Uterus (tissue), 4 donors: ENCODE measurements around the gene DCAF7. TPM values are rescaled to one million over a fixed set of nuclear protein-coding genes. Genes with fewer than 3 reads are reported as not detected.

Source experiments
- DNase-seq, 2 donors: peaks; one replicate each; pipeline ENCODE4 v3.0.0-alpha.2; 2019 to 2020
- H3K27ac ChIP-seq, 2 donors: fragments of 200-600 bp; sonication (generic); 1 replicate in 1 of 2; 2 replicates in 1 of 2; pipeline ENCODE4 v1.5.1; 2016 to 2018
- H3K27me3 ChIP-seq, 2 donors: fragments of 200-600 bp; sonication (generic); one replicate each; pipeline ENCODE4 v1.5.1; 2018 to 2019; ENCODE audit warnings: control low read depth in 1 of 2
- H3K36me3 ChIP-seq, 2 donors: fragments of 200-600 bp; sonication (generic); one replicate each; pipeline ENCODE4 v1.5.1; 2019; ENCODE audit warnings: control low read depth in 1 of 2
- H3K4me1 ChIP-seq, 2 donors: fragments of 200-600 bp; sonication (generic); one replicate each; pipeline ENCODE4 v1.5.1; 2018 to 2019; ENCODE audit warnings: control low read depth in 1 of 2
- H3K4me3 ChIP-seq, 2 donors: fragments of 200-600 bp; sonication (generic); 1 replicate in 1 of 2; 2 replicates in 1 of 2; pipeline ENCODE4 v1.5.1; 2018 to 2019; ENCODE audit warnings: mild to moderate bottlenecking in 1 of 2
- H3K9me3 ChIP-seq, 2 donors: fragments of 200-600 bp; sonication (generic); one replicate each; pipeline ENCODE4 v1.5.1; 2019; ENCODE audit warnings: control low read depth in 1 of 2
- CTCF ChIP-seq, 4 experiments: fragments of 200-600 bp in 2 of 4; fragments of 450-650 bp in 2 of 4; sonication (generic) in 2 of 4; IDR thresholded peaks; one replicate each; pipeline ENCODE4 v1.5.1; 2016 to 2019; ENCODE audit warnings: antibody characterized with exemption in 4 of 4, mild to moderate bottlenecking in 2 of 4, moderate library complexity in 1 of 4
- POLR2A ChIP-seq, 2 donors: fragments of 450-650 bp; IDR thresholded peaks; one replicate each; pipeline ENCODE4 v1.6.1; 2016; ENCODE audit warnings: antibody characterized with exemption in 2 of 2, mild to moderate bottlenecking in 1 of 2, moderate library complexity in 1 of 2
- intact Hi-C: fragments of 100-400 bp; cut with DNase I; formaldehyde crosslinking; loops from one replicate; pipeline ENCODE4 v1.15.1; 2023; ENCODE audit warnings: low total_unique reads
- total RNA-seq, 4 donors: library from RNA; depleted of rRNA in 3 of 4; stranded (reverse); fragments of >200 nt in 3 of 4; gene quantifications; one replicate each; pipeline versions ENCODE4 v1.1.0 to v1.2.4, GENCODE V29; 2014 to 2023
- donor health status: DM: yes; HTN: yes; CAD: no.

Gene DCAF7
- total RNA-seq, 4 donors from 2014 or later: 5.6 to 51.1 (median 25.1) TPM

DNA sequence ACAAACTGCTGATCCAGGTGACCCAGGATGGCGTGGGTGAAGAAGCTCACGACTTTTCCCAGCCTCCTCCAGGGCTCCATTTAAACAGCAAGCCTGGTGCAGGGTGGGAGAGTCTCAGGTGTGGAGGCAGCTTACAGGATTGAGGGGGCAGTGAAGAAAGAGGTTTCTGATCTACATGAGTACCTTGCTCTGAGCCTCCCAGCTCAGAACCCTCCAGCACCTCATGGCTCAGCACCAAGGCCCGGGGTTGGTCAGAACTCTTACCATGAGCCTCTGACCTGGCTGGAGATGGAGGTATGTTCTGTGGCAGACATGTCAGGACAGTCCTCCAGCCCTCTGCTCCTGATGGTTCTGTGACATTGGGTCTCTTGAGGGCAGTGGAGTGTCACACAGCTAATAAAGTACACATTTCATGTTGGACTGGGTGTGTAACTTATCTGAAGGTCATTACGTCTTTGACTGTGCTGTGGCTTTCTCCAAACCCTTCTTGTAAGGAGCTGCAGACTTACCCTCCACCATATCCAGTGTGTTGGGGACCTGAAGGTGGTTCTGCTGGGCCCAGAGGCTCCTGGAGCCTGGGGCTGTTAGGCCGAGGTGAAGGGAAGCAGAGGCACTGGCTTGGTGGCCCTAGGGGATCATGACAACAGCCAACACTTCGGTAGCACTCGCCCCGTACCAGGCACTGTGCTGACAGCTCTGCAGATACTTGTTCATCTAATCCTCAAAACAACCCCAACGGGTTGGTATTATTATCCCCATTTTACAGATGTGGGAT, 3.8 kb upstream of the DCAF7 start:
- Histone ChIP-seq H3K27me3 (no peaks in the 10 kb centered on the region), H3K36me3 (no peaks in the 10 kb centered on the region), H3K9me3 (no peaks in the 10 kb centered on the region), H3K27ac (no peak overlapping the region), H3K4me1 (no peaks in the 10 kb centered on the region), H3K4me3 (no peak overlapping the region)
- intact Hi-C loops: no loop called here
- DNase-seq: no peak
- no peak for TF ChIP-seq POLR2A (IDR thresholded peaks at IDR 0.05)
- no peak for TF ChIP-seq CTCF (IDR thresholded peaks at IDR 0.05)

- Histone ChIP-seq H3K4me3 (no peak overlapping the region), H3K4me1 (peaks cover 0 to 3% of the 10 kb centered on the region in 2 donors), H3K27ac (no peak overlapping the region), H3K36me3 (no peaks in the 10 kb centered on the region), H3K27me3 (no peaks in the 10 kb centered on the region), H3K9me3 (no peaks in the 10 kb centered on the region)
- no peak for DNase-seq
- intact Hi-C loops: no loop called here
- no peak for TF ChIP-seq POLR2A (IDR thresholded peaks at IDR 0.05)
- no peak for TF ChIP-seq CTCF (IDR thresholded peaks at IDR 0.05)
Measured at GRCh38 chr17:63547083-63547523, 3.2 kb upstream of the DCAF7 start.

GRCh38 chr17:63549289-63549945, 860 bp upstream of the DCAF7 start:
- H3K4me1 ChIP-seq: peaks cover 0 to 12% of the 10 kb centered on the region in 2 donors
- intact Hi-C loops: no loop called here
- no peaks in the 10 kb centered on the region for H3K36me3 ChIP-seq
- peak overlapping the region; percentile 88 to 92 for H3K27ac ChIP-seq
- H3K27me3 ChIP-seq: no peaks in the 10 kb centered on the region
- H3K9me3 ChIP-seq: no peaks in the 10 kb centered on the region
- peak overlapping the region; percentile 47 to 61 for H3K4me3 ChIP-seq
- DNase-seq: no peak
- TF ChIP-seq CTCF (IDR thresholded peaks at IDR 0.05) (no peak), POLR2A (IDR thresholded peaks at IDR 0.05) (no peak)

DNA sequence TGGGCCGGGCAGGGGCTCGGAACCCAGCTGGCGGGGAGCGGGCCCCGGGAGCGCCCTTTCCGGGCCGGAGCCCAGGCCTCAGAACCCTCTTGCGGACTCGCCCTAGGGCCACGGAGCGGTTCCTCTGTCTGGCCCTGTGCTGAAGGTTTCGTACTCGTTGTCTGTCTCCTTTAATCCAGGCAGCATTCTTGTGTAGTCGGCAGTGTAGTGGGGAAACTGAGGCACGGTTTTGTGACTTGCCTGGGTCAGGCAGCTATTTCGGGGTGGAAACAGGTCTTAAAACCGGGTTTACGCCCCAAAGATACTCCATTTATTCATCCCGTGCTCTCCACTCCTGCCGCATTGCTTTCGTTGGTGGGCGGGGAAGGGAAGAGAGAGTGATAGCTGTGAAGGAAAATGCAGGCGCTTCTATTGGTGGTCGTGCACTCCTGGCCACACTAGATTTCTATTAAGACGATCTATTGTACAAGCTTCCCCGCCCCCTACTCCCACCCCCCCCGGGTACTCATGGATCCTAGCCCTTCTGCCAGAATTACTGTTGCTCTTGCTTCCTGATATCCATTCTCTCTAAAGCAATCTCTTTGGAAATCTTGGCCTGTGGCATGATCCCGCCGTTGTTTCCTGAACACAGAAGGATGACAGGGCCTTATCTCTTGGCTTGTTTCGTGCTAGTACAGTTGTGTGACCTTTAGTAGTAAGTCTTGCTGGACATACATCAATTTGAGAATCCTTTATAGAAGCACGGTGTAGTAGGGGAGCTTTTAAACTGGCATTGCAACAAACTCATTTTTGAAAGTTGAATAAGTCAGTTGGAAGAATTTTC, 751 bp downstream of the DCAF7 start:
- no peaks in the 10 kb centered on the region for H3K9me3 ChIP-seq
- peak overlapping the region; percentile 61 to 90 for H3K4me3 ChIP-seq
- intact Hi-C loops: no loop called here
- no peaks in the 10 kb centered on the region for H3K36me3 ChIP-seq
- DNase-seq: no peak
- H3K27me3 ChIP-seq: no peaks in the 10 kb centered on the region
- H3K4me1 ChIP-seq: peaks cover 0 to 12% of the 10 kb centered on the region in 2 donors
- peak overlapping the region; percentile 73 to 83 for H3K27ac ChIP-seq
- TF ChIP-seq CTCF (IDR thresholded peaks at IDR 0.05): no peak
- TF ChIP-seq POLR2A (IDR thresholded peaks at IDR 0.05): no peak
